Thymus (tissue), 11 donors: ENCODE results near the gene UGT1A10. TPM values are rescaled to one million over a fixed set of nuclear protein-coding genes. Genes with fewer than 3 reads are reported as not detected.

ENCODE experiments used
- DNase-seq, 9 donors: peaks; one replicate each; pipeline ENCODE4 v3.0.0-alpha.2; 2013; ENCODE audit warnings: low spot score in 9 of 9, low read depth in 6 of 9, missing footprints in 1 of 9
- H3K27ac ChIP-seq, 2 donors: one replicate each; pipeline ENCODE4 v1.5.1; 2013; ENCODE audit warnings: control low read depth in 1 of 2, low read depth in 1 of 2, low read length in 1 of 2, mild to moderate bottlenecking in 1 of 2, moderate library complexity in 1 of 2
- H3K27me3 ChIP-seq, 2 donors: one replicate each; pipeline ENCODE4 v1.5.1; 2013; ENCODE audit warnings: low read length in 1 of 2; ENCODE audit not compliant: control insufficient read depth in 2 of 2, insufficient read depth in 1 of 2
- H3K36me3 ChIP-seq, 2 donors: one replicate each; pipeline ENCODE4 v1.5.1; 2013; ENCODE audit warnings: low read length in 1 of 2, mild to moderate bottlenecking in 1 of 2, moderate library complexity in 1 of 2; ENCODE audit not compliant: control insufficient read depth in 2 of 2, insufficient read depth in 2 of 2
- H3K4me1 ChIP-seq, 2 donors: one replicate each; pipeline ENCODE4 v1.5.1; 2013; ENCODE audit warnings: low read length in 2 of 2; ENCODE audit not compliant: control insufficient read depth in 2 of 2, insufficient read depth in 2 of 2
- H3K4me3 ChIP-seq, 2 donors: one replicate each; pipeline ENCODE4 v1.5.1; 2013; ENCODE audit warnings: low read length in 2 of 2, control low read depth in 1 of 2, mild to moderate bottlenecking in 1 of 2
- H3K9me3 ChIP-seq, 2 donors: one replicate each; pipeline ENCODE4 v1.5.1; 2013; ENCODE audit warnings: low read length in 1 of 2, mild to moderate bottlenecking in 1 of 2; ENCODE audit not compliant: control insufficient read depth in 2 of 2, insufficient read depth in 1 of 2
- WGBS: extraction: QIAGEN DNeasy Blood & Tissue Kit; methylation state at CpG from one replicate; pipeline ENCODE4 v1.1.7; 2013; 5-methylcytosine and 5-hydroxymethylcytosine counted together
- polyA plus RNA-seq: library from polyadenylated mRNA; stranded (reverse); fragments of 200-250 nt; gene quantifications from one replicate; pipeline ENCODE4 v1.2.3, GENCODE V29; 2013
- total RNA-seq: library from RNA; stranded (reverse); fragments of 120-200 nt; gene quantifications from one replicate; pipeline ENCODE4 v1.2.4, GENCODE V29; 2013
- donor health status: healthy.

The UGT1A10 gene
- total and polyA plus RNA-seq, 2 donors: 0.09 to 0.39 TPM

DNA sequence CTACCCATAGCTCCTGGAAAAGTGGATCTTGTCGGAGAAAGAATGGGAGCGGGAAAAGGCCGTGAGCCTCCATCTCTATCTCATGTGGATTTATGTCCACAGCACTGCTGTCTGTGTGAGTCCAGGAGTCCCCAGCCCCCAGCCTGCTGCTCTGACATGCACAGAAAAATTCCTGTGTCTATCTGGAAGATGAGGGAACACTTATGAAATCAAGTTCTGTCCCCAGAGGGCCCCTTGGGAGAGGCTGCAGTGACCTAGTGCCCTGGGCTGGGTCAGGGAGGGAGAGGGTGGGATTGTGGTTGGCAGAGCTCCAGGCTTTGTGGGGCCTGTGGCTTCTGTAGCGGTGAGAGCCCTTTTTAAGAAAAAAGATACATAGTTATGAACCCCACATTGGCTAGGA is 180.5 kb downstream of the UGT1A10 start:
- no peak overlapping the region for H3K4me3 ChIP-seq
- WGBS: 79% methylated on average over 4 of the region's 4 CpGs
- no peak for DNase-seq
- peaks cover 0 to 3% of the 10 kb centered on the region in 2 donors for H3K27me3 ChIP-seq
- no peaks in the 10 kb centered on the region for H3K36me3 ChIP-seq
- H3K9me3 ChIP-seq: no peaks in the 10 kb centered on the region
- no peak overlapping the region for H3K27ac ChIP-seq
- H3K4me1 ChIP-seq: no peaks in the 10 kb centered on the region

DNA sequence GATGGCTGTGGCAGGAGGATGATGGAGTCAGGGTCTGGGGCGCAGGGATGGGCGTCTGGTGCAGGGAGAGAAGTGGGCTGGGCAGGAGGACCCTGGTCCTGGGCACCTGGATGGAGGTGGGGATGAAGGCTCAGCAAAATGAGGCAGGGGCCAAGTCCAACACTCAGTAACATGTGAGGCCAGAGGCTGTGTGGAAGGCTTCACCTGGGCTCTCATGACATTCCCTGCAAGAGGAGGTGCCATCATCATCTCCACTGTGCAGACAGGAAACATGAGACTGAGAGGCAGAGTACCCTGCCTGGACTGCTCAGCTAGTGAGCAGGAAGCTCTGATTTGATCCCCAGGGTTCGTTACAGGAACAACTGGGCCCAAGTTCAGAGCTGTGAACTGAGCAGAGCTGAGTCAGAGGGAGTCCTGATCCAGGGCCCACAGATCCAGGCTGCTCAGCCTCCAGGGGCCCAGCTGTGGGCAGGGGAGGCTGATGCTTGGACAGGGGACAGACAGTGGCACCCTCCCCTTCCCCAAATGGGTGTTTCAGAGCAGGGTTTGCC is 181.2 kb downstream of the UGT1A10 start:
- no peaks in the 10 kb centered on the region for H3K4me1 ChIP-seq
- peaks cover 0 to 3% of the 10 kb centered on the region in 2 donors for H3K27me3 ChIP-seq
- H3K36me3 ChIP-seq: no peaks in the 10 kb centered on the region
- 87% methylated on average over 3 of the region's 3 CpGs for WGBS
- H3K9me3 ChIP-seq: no peaks in the 10 kb centered on the region
- no peak overlapping the region for H3K4me3 ChIP-seq
- DNase-seq: no peak
- H3K27ac ChIP-seq: no peak overlapping the region

DNA sequence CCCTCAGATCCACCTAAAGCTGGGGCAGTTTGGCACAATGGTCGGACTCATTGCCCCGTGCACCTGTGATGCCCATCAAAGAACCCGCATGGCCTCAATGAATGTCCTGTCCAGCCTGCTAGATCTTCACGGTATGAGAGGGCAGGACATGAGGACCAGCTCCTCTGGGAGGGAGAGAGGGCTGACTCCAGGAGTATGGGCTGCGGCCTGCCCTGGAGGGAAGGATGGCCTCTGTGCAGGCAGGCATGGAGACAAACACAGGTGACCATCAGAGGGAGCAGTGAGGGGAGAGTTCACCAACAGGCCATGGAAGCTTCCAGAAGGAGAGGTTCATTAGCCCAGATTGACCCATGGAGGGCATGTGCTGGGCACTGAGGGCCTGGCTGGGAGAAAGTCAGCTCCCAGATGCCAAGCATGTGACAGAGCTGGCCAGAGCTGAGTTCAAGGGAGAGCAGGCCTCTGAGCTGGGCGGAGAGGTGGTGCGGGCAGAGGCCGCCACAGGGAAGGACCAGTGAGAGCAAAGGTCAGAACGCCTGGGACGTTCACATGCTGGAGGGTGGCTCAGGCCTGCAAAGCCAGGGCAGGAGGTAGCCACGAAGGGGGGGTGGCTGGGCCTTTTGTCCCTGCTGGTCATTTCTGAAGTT is 181.9 kb downstream of the UGT1A10 start:
- no peak overlapping the region for H3K4me3 ChIP-seq
- H3K36me3 ChIP-seq: no peaks in the 10 kb centered on the region
- no peak overlapping the region for H3K27ac ChIP-seq
- no peak for DNase-seq
- WGBS: 97% methylated on average over 11 of the region's 11 CpGs
- H3K27me3 ChIP-seq: peaks cover 0 to 3% of the 10 kb centered on the region in 2 donors
- no peaks in the 10 kb centered on the region for H3K9me3 ChIP-seq
- no peaks in the 10 kb centered on the region for H3K4me1 ChIP-seq

DNA sequence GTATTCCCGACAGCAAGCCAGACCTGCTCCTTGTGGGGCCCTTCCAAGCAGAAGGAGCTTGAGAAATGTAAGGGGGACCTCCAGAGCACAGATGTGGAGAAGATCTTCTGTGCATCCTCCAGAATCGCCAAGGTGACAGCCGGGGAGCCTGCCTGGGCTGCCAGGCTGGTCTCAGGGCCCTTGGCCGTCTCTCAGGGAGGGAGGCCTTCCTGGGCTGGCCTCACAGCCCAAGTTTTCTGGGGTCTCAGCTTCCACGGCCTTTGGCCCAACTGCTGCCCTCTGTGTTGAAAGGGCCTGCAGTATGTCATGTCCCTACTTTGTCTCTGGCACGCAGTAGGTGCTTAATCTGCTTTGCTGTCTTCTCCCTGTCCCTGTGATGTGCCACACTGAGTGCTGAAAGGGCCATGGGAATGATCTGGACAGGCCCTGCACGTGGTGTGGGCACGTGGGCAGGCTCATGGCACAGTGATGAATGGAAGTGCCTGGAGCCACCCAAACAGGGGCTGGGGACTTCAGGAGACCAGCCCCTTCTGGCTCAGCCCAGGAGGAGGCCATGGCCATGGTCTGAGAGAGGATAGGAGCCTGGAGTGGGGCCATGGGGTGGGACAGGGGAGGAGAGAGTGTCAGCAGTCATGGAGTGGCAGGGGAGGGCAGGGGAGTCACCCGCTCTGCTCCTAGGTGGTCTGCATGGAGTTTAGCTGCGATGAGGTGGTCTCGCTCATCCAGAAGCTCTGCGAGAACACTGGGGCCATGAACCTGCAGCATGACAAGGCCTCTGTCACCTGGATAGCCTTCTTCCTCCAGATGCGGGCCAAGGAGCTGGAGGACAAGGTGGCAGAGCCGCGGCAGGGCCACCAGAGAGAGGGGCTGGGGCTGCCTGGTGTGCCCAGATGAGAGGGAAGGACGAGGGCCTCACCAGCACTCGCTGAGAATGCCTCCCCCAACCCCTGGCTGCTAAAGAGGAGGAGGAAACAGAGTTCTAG is 182.7 kb downstream of the UGT1A10 start:
- no peak overlapping the region for H3K4me3 ChIP-seq
- H3K4me1 ChIP-seq: no peaks in the 10 kb centered on the region
- H3K27ac ChIP-seq: no peak overlapping the region
- no peak for DNase-seq
- WGBS: 87% methylated on average over 17 of the region's 17 CpGs
- H3K9me3 ChIP-seq: no peaks in the 10 kb centered on the region
- peaks cover 0 to 3% of the 10 kb centered on the region in 2 donors for H3K27me3 ChIP-seq
- H3K36me3 ChIP-seq: no peaks in the 10 kb centered on the region

DNA sequence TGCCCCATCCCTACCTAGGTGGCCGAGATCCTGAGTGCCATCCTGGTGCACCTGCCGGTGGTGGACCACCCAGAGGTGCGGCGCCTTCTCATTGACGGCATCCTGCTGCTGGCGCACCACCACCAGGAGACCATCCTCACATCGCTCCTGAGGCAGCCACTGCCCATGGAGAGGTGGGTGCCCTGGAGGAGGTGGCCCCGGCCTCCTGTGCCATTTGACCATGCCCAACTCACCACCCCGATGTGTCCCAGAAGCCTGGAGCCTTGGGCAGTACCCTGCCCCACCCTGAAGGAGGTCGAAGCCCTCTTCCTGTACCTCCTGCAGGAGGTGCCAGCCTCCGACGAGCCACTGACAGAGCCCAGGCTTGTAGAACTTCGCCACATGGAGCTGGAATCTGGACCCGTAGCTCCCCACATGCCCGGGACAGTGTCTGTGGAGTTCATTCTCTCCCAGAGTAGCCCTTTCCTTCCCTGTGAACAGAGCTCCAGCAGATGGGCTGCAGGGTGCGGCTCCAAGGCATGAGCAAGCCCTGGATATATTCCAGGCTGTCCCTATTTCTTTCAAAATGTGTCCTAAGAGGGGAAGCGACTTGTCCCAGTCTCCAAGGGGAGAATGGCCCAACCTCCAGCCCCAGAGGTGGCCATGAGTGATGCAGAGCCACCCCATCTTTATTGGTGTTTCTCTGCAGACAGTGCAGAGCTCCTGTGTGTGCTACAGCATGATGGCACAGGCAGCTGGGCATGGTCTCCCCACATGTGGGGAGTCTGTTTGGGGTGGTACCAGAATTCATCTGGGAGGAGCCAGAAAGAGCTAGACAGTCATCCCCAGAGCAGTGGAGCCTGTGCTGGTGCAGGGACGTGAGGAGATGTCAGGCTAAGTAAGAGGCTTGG is 183.9 kb downstream of the UGT1A10 start:
- Histone ChIP-seq H3K36me3 (no peaks in the 10 kb centered on the region), H3K27me3 (no peaks in the 10 kb centered on the region), H3K4me3 (no peak overlapping the region), H3K27ac (no peak overlapping the region), H3K9me3 (no peaks in the 10 kb centered on the region), H3K4me1 (no peaks in the 10 kb centered on the region)
- 91% methylated on average over 18 of the region's 18 CpGs for WGBS
- no peak for DNase-seq

DNA sequence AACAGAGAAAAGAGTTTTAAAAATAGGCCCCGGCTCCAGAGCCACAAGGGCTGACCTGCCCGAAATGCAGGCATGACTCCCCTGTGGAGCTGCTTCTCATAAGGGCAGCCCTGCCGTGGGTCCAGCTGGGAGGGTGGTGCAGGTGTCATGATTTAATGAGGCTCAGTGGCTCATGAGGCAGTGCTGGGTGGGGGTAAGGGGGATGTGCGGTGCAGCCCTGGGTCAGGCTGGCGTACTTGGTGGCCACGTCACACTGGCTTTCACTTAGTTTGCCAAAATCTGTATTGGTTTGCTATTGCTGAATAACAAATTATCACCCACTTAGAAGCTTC is 184.5 kb downstream of the UGT1A10 start:
- H3K27ac ChIP-seq: no peak overlapping the region
- DNase-seq: no peak
- no peaks in the 10 kb centered on the region for H3K4me1 ChIP-seq
- 96% methylated on average over 6 of the region's 6 CpGs for WGBS
- H3K36me3 ChIP-seq: no peaks in the 10 kb centered on the region
- no peaks in the 10 kb centered on the region for H3K27me3 ChIP-seq
- no peak overlapping the region for H3K4me3 ChIP-seq
- no peaks in the 10 kb centered on the region for H3K9me3 ChIP-seq

DNA sequence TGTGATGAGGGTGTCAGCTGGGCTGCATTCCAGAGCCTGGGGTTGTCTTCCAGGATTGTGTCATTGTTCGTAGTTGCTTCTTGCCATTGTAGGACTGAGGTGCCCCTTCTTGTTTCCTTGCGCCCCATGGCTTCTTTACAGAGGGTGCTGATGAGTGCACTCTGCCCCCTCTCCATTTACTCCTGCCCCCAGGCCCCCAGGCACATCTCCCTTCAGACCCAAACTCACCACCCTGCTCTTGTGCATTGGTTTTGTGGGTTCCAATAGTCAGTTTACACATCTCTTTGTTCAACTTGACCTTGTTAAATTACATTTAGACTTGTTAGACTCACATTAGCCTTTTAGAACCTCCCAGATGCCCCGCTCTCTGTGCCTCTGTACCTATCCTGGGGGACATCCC is 184.9 kb downstream of the UGT1A10 start:
- no peak overlapping the region for H3K4me3 ChIP-seq
- 96% methylated on average over 3 of the region's 3 CpGs for WGBS
- no peaks in the 10 kb centered on the region for H3K36me3 ChIP-seq
- no peaks in the 10 kb centered on the region for H3K4me1 ChIP-seq
- no peak for DNase-seq
- H3K9me3 ChIP-seq: no peaks in the 10 kb centered on the region
- no peak overlapping the region for H3K27ac ChIP-seq
- no peaks in the 10 kb centered on the region for H3K27me3 ChIP-seq

DNA sequence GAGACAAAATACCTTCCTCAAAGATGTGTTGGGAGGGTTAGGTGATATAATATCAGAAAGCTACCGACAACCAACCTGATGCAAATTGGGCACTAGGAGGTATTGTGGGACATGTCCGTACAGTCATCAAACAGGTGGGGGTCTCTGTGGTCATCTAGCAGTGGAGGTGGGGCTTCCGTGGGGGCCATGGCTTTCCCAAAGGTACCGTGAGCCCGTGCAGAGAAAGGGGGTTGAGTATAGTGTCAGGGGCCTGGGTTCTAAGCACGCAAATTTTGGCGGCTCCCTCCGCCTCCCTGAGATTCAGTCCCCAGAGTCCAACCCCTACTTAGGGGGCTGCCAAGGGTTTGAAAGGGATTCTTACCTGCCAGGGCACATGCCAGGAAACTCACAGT is 185.5 kb downstream of the UGT1A10 start:
- Histone ChIP-seq H3K27me3 (no peaks in the 10 kb centered on the region), H3K27ac (no peak overlapping the region), H3K36me3 (no peaks in the 10 kb centered on the region), H3K4me3 (no peak overlapping the region), H3K9me3 (no peaks in the 10 kb centered on the region), H3K4me1 (no peaks in the 10 kb centered on the region)
- no peak for DNase-seq
- WGBS: 97% methylated on average over 8 of the region's 8 CpGs
